Uterus (tissue), 4 donors: ENCODE measurements around the gene AMOTL1. TPM values are rescaled to one million over a fixed set of nuclear protein-coding genes. Genes with fewer than 3 reads are reported as not detected.

Experiments used
- DNase-seq, 2 donors: peaks; one replicate each; pipeline ENCODE4 v3.0.0-alpha.2; 2019 to 2020
- H3K27ac ChIP-seq, 2 donors: fragments of 200-600 bp; sonication (generic); 1 replicate in 1 of 2; 2 replicates in 1 of 2; pipeline ENCODE4 v1.5.1; 2016 to 2018
- H3K27me3 ChIP-seq, 2 donors: fragments of 200-600 bp; sonication (generic); one replicate each; pipeline ENCODE4 v1.5.1; 2018 to 2019; ENCODE audit warnings: control low read depth in 1 of 2
- H3K36me3 ChIP-seq, 2 donors: fragments of 200-600 bp; sonication (generic); one replicate each; pipeline ENCODE4 v1.5.1; 2019; ENCODE audit warnings: control low read depth in 1 of 2
- H3K4me1 ChIP-seq, 2 donors: fragments of 200-600 bp; sonication (generic); one replicate each; pipeline ENCODE4 v1.5.1; 2018 to 2019; ENCODE audit warnings: control low read depth in 1 of 2
- H3K4me3 ChIP-seq, 2 donors: fragments of 200-600 bp; sonication (generic); 1 replicate in 1 of 2; 2 replicates in 1 of 2; pipeline ENCODE4 v1.5.1; 2018 to 2019; ENCODE audit warnings: mild to moderate bottlenecking in 1 of 2
- H3K9me3 ChIP-seq, 2 donors: fragments of 200-600 bp; sonication (generic); one replicate each; pipeline ENCODE4 v1.5.1; 2019; ENCODE audit warnings: control low read depth in 1 of 2
- CTCF ChIP-seq, 4 experiments: fragments of 200-600 bp in 2 of 4; fragments of 450-650 bp in 2 of 4; sonication (generic) in 2 of 4; IDR thresholded peaks; one replicate each; pipeline ENCODE4 v1.5.1; 2016 to 2019; ENCODE audit warnings: antibody characterized with exemption in 4 of 4, mild to moderate bottlenecking in 2 of 4, moderate library complexity in 1 of 4
- POLR2A ChIP-seq, 2 donors: fragments of 450-650 bp; IDR thresholded peaks; one replicate each; pipeline ENCODE4 v1.6.1; 2016; ENCODE audit warnings: antibody characterized with exemption in 2 of 2, mild to moderate bottlenecking in 1 of 2, moderate library complexity in 1 of 2
- intact Hi-C: fragments of 100-400 bp; cut with DNase I; formaldehyde crosslinking; loops from one replicate; pipeline ENCODE4 v1.15.1; 2023; ENCODE audit warnings: low total_unique reads
- total RNA-seq, 4 donors: library from RNA; depleted of rRNA in 3 of 4; stranded (reverse); fragments of >200 nt in 3 of 4; gene quantifications; one replicate each; pipeline versions ENCODE4 v1.1.0 to v1.2.4, GENCODE V29; 2014 to 2023
- donor health status: DM: yes; HTN: yes; CAD: no.

AMOTL1 gene
- total RNA-seq, 4 donors from 2014 or later = 20.6 to 107 (median 41.5) TPM

- TF ChIP-seq CTCF (IDR thresholded peaks at IDR 0.05) (no peak), POLR2A (IDR thresholded peaks at IDR 0.05) (no peak)
- intact Hi-C loops = no loop called here
- H3K9me3 ChIP-seq = no peaks in the 10 kb centered on the region
- H3K36me3 ChIP-seq = no peaks in the 10 kb centered on the region
- H3K4me1 ChIP-seq = no peaks in the 10 kb centered on the region
- no peaks in the 10 kb centered on the region for H3K27me3 ChIP-seq
- DNase-seq = no peak
- H3K27ac ChIP-seq = no peak overlapping the region
- H3K4me3 ChIP-seq = no peak overlapping the region
These were observed 95.0 kb downstream of the AMOTL1 start for GRCh38 chr11:94862926-94863880.

GRCh38 chr11:94864506-94865045 is 96.4 kb downstream of the AMOTL1 start:
- Histone ChIP-seq H3K9me3 (no peaks in the 10 kb centered on the region), H3K27ac (no peak overlapping the region), H3K4me3 (no peak overlapping the region), H3K36me3 (no peaks in the 10 kb centered on the region), H3K27me3 (no peaks in the 10 kb centered on the region), H3K4me1 (no peaks in the 10 kb centered on the region)
- TF ChIP-seq POLR2A (IDR thresholded peaks at IDR 0.05) = no peak
- no peak for TF ChIP-seq CTCF (IDR thresholded peaks at IDR 0.05)
- intact Hi-C loops = no loop called here
- no peak for DNase-seq

- intact Hi-C loops = no loop called here
These were observed 98.2 kb downstream of the AMOTL1 start for GRCh38 chr11:94866231-94866822.

GRCh38 chr11:94866936-94867795 is 99.0 kb downstream of the AMOTL1 start:
- no peak for TF ChIP-seq POLR2A (IDR thresholded peaks at IDR 0.05)
- no peak for TF ChIP-seq CTCF (IDR thresholded peaks at IDR 0.05)
- Histone ChIP-seq H3K27me3 (no peaks in the 10 kb centered on the region), H3K9me3 (no peaks in the 10 kb centered on the region), H3K4me3 (no peak overlapping the region), H3K27ac (no peak overlapping the region), H3K4me1 (no peaks in the 10 kb centered on the region), H3K36me3 (no peaks in the 10 kb centered on the region)
- intact Hi-C loops = no loop called here
- no peak for DNase-seq

More at GRCh38 chr11:94866231-94866822, 98.2 kb downstream of the AMOTL1 start:
- no peaks in the 10 kb centered on the region for H3K9me3 ChIP-seq
- H3K4me1 ChIP-seq = no peaks in the 10 kb centered on the region
- no peak for TF ChIP-seq CTCF (IDR thresholded peaks at IDR 0.05)
- no peak for TF ChIP-seq POLR2A (IDR thresholded peaks at IDR 0.05)
- H3K27me3 ChIP-seq = no peaks in the 10 kb centered on the region
- H3K36me3 ChIP-seq = no peaks in the 10 kb centered on the region
- no peak for DNase-seq
- no peak overlapping the region for H3K4me3 ChIP-seq
- H3K27ac ChIP-seq = no peak overlapping the region
